Measurements from ENCODE around the gene EIF4G3. TPM values are rescaled to one million over a fixed set of nuclear protein-coding genes. Genes with fewer than 3 reads are reported as not detected.
A peak's percentile ranks its signal among the peaks of the same experiment; 100 is the strongest.

EIF4G3 gene
- polyA plus RNA-seq, 1 donor (not counting 4 experiments of a cell fraction or from before 2014, with no cell fraction given): 44.6 TPM

GRCh38 chr1:21098186-21098915, 78.3 kb downstream of the EIF4G3 start:
- no peak overlapping the region for H3K9ac ChIP-seq (ENCODE audit: control insufficient read depth, extremely low read depth, insufficient read depth, low read length)
- no peaks in the 10 kb centered on the region for H3K9me1 ChIP-seq (ENCODE audit: control insufficient read depth, extremely low read depth, insufficient read depth, low read length)
- dilution Hi-C loops (cut with MboI; ENCODE audit: extremely low pct_ligation_motif_present, low sequenced_read_pairs): no loop called here
- TF ChIP-seq CTCF (optimal IDR thresholded peaks at IDR 0.05 in 1 of 3, IDR thresholded peaks at IDR 0.05 in 1 of 3, conservative IDR thresholded peaks at IDR 0.05 in 1 of 3; ENCODE audit: extremely low read depth in 1 of 3, insufficient read depth in 2 of 3, low read length in 3 of 3) (no peak), EZH2 (IDR thresholded peaks at IDR 0.05; ENCODE audit: low read length) (no peak)
- H2AFZ ChIP-seq (ENCODE audit: control insufficient read depth, low read length): no peak overlapping the region
- no peaks in the 10 kb centered on the region for H3K27me3 ChIP-seq (ENCODE audit: control insufficient read depth, extremely low read depth, insufficient read depth, low read length)
- H3K79me2 ChIP-seq (ENCODE audit: control insufficient read depth, insufficient read depth, low read length): peaks cover 20% of the 10 kb centered on the region
- H3K27ac ChIP-seq (ENCODE audit: control insufficient read depth, insufficient read depth, low read length): peak overlapping the region; percentile 51
- no peaks in the 10 kb centered on the region for H4K20me1 ChIP-seq (ENCODE audit: control insufficient read depth, extremely low read depth, insufficient read depth, low read length)
- H3K9me3 ChIP-seq (ENCODE audit: control insufficient read depth, low read depth, low read length): no peaks in the 10 kb centered on the region
- peaks cover 11% of the 10 kb centered on the region for H3K4me1 ChIP-seq (ENCODE audit: control insufficient read depth, extremely low read depth, insufficient read depth, low read length)
- H3K36me3 ChIP-seq (ENCODE audit: control insufficient read depth in 2 of 2, extremely low read depth in 1 of 2, insufficient read depth in 2 of 2, low read length in 2 of 2): peaks cover 0 to 5% of the 10 kb centered on the region in 2 experiments
- H3K4me2 ChIP-seq (ENCODE audit: control insufficient read depth, extremely low read depth, insufficient read depth, low read depth, low read length): peak overlapping the region; percentile 6
- no peak overlapping the region for H3K4me3 ChIP-seq (ENCODE audit: control insufficient read depth in 2 of 3, extremely low read depth in 1 of 3, insufficient read depth in 2 of 3, low read depth in 1 of 3, low read length in 3 of 3)
- FAIRE-seq: no peak
- no peak for DNase-seq (ENCODE audit: low read depth, low spot score)

GRCh38 chr1:21097729-21098128, 79.0 kb downstream of the EIF4G3 start:
- Histone ChIP-seq H3K27ac (ENCODE audit: control insufficient read depth, insufficient read depth, low read length) (no peak overlapping the region), H3K36me3 (ENCODE audit: control insufficient read depth in 2 of 2, extremely low read depth in 1 of 2, insufficient read depth in 2 of 2, low read length in 2 of 2) (peaks cover 0 to 5% of the 10 kb centered on the region in 2 experiments), H4K20me1 (ENCODE audit: control insufficient read depth, extremely low read depth, insufficient read depth, low read length) (no peaks in the 10 kb centered on the region), H3K79me2 (ENCODE audit: control insufficient read depth, insufficient read depth, low read length) (peaks cover 20% of the 10 kb centered on the region), H3K4me3 (ENCODE audit: control insufficient read depth in 2 of 3, extremely low read depth in 1 of 3, insufficient read depth in 2 of 3, low read depth in 1 of 3, low read length in 3 of 3) (no peak overlapping the region), H3K4me1 (ENCODE audit: control insufficient read depth, extremely low read depth, insufficient read depth, low read length) (peaks cover 11% of the 10 kb centered on the region), H3K9me1 (ENCODE audit: control insufficient read depth, extremely low read depth, insufficient read depth, low read length) (no peaks in the 10 kb centered on the region), H3K9ac (ENCODE audit: control insufficient read depth, extremely low read depth, insufficient read depth, low read length) (no peak overlapping the region), H2AFZ (ENCODE audit: control insufficient read depth, low read length) (no peak overlapping the region), H3K27me3 (ENCODE audit: control insufficient read depth, extremely low read depth, insufficient read depth, low read length) (no peaks in the 10 kb centered on the region), H3K4me2 (ENCODE audit: control insufficient read depth, extremely low read depth, insufficient read depth, low read depth, low read length) (no peak overlapping the region), H3K9me3 (ENCODE audit: control insufficient read depth, low read depth, low read length) (no peaks in the 10 kb centered on the region)
- TF ChIP-seq EZH2 (IDR thresholded peaks at IDR 0.05; ENCODE audit: low read length) (no peak), CTCF (optimal IDR thresholded peaks at IDR 0.05 in 1 of 3, IDR thresholded peaks at IDR 0.05 in 1 of 3, conservative IDR thresholded peaks at IDR 0.05 in 1 of 3; ENCODE audit: extremely low read depth in 1 of 3, insufficient read depth in 2 of 3, low read length in 3 of 3) (no peak)
- dilution Hi-C loops (cut with MboI; ENCODE audit: extremely low pct_ligation_motif_present, low sequenced_read_pairs): no loop called here
- no peak for DNase-seq (ENCODE audit: low read depth, low spot score)
- FAIRE-seq: no peak
